ENCODE data around the gene SERPINB3. TPM values are rescaled to one million over a fixed set of nuclear protein-coding genes. Genes with fewer than 3 reads are reported as not detected.

SERPINB3 gene
- polyA plus RNA-seq, 2 of the 4 experiments (the other 2 are of a cell fraction): 0.19 TPM; not detected in 1

DNA sequence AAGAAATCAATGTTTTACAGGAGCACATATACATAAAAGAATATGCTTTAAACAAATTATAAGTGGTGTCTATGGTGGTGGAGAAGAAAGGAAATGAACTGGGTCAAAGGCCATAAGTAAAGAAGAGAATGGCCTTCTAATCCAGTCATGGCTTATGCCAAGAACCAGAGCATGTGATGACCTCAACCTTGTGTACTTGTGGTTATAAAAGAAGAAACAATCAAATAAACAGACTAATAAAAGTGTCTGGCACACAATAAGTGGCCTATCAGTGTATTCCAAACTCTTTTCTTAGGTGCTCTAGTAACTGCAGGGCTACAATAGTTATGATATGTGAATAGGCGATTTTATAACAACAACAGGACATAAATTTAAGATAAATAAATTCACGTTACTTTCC, 43.7 kb upstream of the SERPINB3 start:
- Histone ChIP-seq H3K9me3 (no peaks in the 10 kb centered on the region), H3K4me2 (no peak overlapping the region), H3K27ac (no peak overlapping the region), H3K4me3 (no peak overlapping the region), H3K4me1 (no peaks in the 10 kb centered on the region)
- TF ChIP-seq, protein P1, sequence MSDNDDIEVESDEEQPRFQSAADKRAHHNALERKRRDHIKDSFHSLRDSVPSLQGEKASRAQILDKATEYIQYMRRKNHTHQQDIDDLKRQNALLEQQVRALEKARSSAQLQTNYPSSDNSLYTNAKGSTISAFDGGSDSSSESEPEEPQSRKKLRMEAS (IDR thresholded peaks at IDR 0.05): no peak
- TF ChIP-seq JUNB (IDR thresholded peaks at IDR 0.05) (no peak), KDM1A (IDR thresholded peaks at IDR 0.05; ENCODE audit: low read depth) (no peak), NFE2L2 (conservative IDR thresholded peaks at IDR 0.05; ENCODE audit: low read length) (no peak), MAFK (IDR thresholded peaks at IDR 0.05; ENCODE audit: partially characterized antibody) (no peak), POLR2A (IDR thresholded peaks at IDR 0.05; ENCODE audit: low read length) (no peak), ESRRA (IDR thresholded peaks at IDR 0.05; ENCODE audit: borderline replicate concordance, low read length) (no peak), ZNF302 (CRISPR knock-in tag; IDR thresholded peaks at IDR 0.05) (no peak), TP53 (CRISPR knock-in tag; IDR thresholded peaks at IDR 0.05) (no peak), POLR2AphosphoS2 (conservative IDR thresholded peaks at IDR 0.05; ENCODE audit: low read length) (no peak), GATA3 (IDR thresholded peaks at IDR 0.05; ENCODE audit: borderline replicate concordance) (no peak), SMC3 (IDR thresholded peaks at IDR 0.05) (no peak), EHF (CRISPR knock-in tag; IDR thresholded peaks at IDR 0.05) (no peak), RAD21 (conservative IDR thresholded peaks at IDR 0.05 in 1 of 2, IDR thresholded peaks at IDR 0.05 in 1 of 2) (no peak), HEYL (CRISPR knock-in tag; IDR thresholded peaks at IDR 0.05) (no peak), EHMT2 (IDR thresholded peaks at IDR 0.05; ENCODE audit: low read depth) (no peak)
- TF ChIP-seq, protein P2, sequence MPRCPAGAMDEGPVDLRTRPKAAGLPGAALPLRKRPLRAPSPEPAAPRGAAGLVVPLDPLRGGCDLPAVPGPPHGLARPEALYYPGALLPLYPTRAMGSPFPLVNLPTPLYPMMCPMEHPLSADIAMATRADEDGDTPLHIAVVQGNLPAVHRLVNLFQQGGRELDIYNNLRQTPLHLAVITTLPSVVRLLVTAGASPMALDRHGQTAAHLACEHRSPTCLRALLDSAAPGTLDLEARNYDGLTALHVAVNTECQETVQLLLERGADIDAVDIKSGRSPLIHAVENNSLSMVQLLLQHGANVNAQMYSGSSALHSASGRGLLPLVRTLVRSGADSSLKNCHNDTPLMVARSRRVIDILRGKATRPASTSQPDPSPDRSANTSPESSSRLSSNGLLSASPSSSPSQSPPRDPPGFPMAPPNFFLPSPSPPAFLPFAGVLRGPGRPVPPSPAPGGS (IDR thresholded peaks at IDR 0.05): no peak
- TF ChIP-seq, protein P3, sequence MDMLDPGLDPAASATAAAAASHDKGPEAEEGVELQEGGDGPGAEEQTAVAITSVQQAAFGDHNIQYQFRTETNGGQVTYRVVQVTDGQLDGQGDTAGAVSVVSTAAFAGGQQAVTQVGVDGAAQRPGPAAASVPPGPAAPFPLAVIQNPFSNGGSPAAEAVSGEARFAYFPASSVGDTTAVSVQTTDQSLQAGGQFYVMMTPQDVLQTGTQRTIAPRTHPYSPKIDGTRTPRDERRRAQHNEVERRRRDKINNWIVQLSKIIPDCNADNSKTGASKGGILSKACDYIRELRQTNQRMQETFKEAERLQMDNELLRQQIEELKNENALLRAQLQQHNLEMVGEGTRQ (IDR thresholded peaks at IDR 0.05): no peak
- TF ChIP-seq, protein P4, sequence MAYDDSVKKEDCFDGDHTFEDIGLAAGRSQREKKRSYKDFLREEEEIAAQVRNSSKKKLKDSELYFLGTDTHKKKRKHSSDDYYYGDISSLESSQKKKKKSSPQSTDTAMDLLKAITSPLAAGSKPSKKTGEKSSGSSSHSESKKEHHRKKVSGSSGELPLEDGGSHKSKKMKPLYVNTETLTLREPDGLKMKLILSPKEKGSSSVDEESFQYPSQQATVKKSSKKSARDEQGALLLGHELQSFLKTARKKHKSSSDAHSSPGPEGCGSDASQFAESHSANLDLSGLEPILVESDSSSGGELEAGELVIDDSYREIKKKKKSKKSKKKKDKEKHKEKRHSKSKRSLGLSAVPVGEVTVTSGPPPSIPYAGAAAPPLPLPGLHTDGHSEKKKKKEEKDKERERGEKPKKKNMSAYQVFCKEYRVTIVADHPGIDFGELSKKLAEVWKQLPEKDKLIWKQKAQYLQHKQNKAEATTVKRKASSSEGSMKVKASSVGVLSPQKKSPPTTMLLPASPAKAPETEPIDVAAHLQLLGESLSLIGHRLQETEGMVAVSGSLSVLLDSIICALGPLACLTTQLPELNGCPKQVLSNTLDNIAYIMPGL (CRISPR knock-in tag; IDR thresholded peaks at IDR 0.05; ENCODE audit: borderline replicate concordance): no peak
- DNase-seq (ENCODE audit: low read depth in 1 of 2, low spot score in 1 of 2) (no peak), ATAC-seq (no peak), FAIRE-seq (no peak)
- ChIA-PET POLR2A (no interaction called here), CTCF (no interaction called here)
- WGBS (ENCODE audit: missing lambda C conversion rate): 26% methylated on average over 2 of the region's 2 CpGs

DNA sequence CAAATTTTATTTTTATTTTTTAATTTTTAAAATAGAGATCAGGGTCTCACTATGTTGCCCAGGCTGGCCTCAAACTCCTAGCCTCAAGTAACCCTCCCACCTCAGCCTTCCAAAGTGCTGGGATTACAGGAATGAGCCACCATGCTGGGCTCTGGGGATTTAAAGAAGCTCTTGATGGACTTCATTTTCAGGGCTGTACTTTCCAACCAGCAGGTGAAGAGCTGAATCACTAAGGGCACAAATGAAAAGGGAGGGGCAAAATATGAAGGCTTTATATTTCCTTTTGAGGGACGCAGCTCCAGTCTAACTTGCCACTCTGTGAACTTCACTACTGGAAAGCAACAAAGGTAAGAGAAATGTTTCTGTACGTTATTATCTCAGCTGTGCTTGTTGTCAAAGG, 41.0 kb upstream of the SERPINB3 start, which contains the start of gene SERPINB11:
TSS of gene SERPINB11 (plus strand) at position 301 of the 400 bp plus-strand sequence. CDS start 7,234 bp downstream, outside the sequence.
- Histone ChIP-seq H3K9me3 (no peaks in the 10 kb centered on the region), H3K4me1 (no peaks in the 10 kb centered on the region), H3K27ac (no peak within 1 kb of the TSS), H3K4me3 (no peak within 1 kb of the TSS), H3K4me2 (no peak within 1 kb of the TSS)
- TF ChIP-seq POLR2A (IDR thresholded peaks at IDR 0.05; ENCODE audit: low read length) (no peak), ZC3H11A (IDR thresholded peaks at IDR 0.05) (no peak), CBX8 (IDR thresholded peaks at IDR 0.05) (no peak)
- 35% methylated on average over 2 of the region's 2 CpGs for WGBS (ENCODE audit: missing lambda C conversion rate)
- DNase-seq (ENCODE audit: low read depth in 1 of 2, low spot score in 1 of 2): no peak
- no peak for FAIRE-seq
- ChIA-PET POLR2A (no interaction called here), CTCF (no interaction called here)
- ATAC-seq: no peak

DNA sequence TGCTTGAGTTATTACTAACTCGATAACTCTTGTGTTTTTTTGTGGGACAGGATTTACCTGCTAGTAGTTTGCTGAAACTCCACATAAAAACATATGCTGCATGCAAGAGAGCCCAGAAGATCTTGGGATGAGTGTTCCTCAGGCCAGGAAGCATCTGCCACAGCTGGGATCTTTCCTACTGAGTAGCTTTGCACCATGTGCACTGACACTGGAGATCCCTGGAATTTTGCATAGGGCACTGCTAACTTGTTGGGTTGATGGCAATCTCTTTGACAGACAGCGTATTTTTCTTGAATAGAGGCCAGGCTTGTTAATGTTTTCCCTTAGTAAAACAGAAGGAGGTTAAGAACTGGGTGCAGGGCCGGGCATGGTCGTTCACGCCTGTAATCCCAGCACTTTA, 40.3 kb upstream of the SERPINB3 start:
- no peak overlapping the region for H3K4me2 ChIP-seq
- H3K4me1 ChIP-seq: no peaks in the 10 kb centered on the region
- TF ChIP-seq, protein P2 (IDR thresholded peaks at IDR 0.05): no peak
- TF ChIP-seq EP300 (IDR thresholded peaks at IDR 0.05): no peak
- TF ChIP-seq TP53 (CRISPR knock-in tag; IDR thresholded peaks at IDR 0.05): no peak
- POLR2A ChIA-PET: no interaction called here
- FAIRE-seq (no peak), ATAC-seq (no peak), DNase-seq (ENCODE audit: low read depth in 1 of 2, low spot score in 1 of 2) (no peak)
- no peak overlapping the region for H3K4me3 ChIP-seq
- CTCF ChIA-PET: no interaction called here
- 23% methylated on average over 5 of the region's 5 CpGs for WGBS (ENCODE audit: missing lambda C conversion rate)
- no peaks in the 10 kb centered on the region for H3K9me3 ChIP-seq
- no peak overlapping the region for H3K27ac ChIP-seq

Data from A549 (cell line).